GM18505 (cell line): ENCODE data around the gene GLRX3.

ENCODE experiments used
- ATAC-seq: cut with Tn5 transposase; IDR thresholded peaks from one replicate; pipeline ENCODE4 v1.9.1; 2021; ENCODE audit not compliant: unreplicated experiment
- POLR2A ChIP-seq: IDR thresholded peaks from 4 replicates; pipeline ENCODE4 v1.6.1; 2011; ENCODE audit warnings: borderline replicate concordance; ENCODE audit not compliant: insufficient read depth, insufficient read length; ENCODE audit errors: extremely low read depth

Gene GLRX3

DNA sequence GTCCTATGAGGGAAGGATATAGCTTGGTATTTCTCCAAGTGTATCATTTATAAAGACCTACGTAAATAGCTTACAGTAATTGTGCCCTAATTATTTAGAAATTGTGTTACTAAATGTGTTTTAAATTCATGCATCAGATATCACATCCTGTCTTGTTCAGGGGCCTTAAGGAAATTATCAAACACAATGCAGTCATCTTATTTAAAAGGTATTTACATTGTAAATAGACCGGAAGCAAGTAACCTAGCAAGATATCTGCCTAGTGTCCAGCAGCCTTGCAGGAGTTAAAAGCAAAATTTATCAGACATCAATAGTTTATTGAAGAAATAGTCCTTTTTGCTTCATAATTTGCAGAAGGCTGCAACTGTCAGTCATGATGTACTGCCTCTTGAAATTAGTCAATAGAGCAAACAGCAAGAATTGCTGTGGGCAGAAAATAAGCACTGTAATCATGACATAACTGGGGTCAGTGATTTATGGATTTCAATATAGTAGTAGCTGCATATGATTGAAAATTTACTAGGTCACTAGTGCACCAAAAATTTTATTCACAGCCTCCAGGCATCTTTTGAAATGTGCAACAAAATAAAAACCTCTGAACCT is 23.1 kb downstream of the GLRX3 start:
- no peak for TF ChIP-seq POLR2A
- ATAC-seq = no peak

DNA sequence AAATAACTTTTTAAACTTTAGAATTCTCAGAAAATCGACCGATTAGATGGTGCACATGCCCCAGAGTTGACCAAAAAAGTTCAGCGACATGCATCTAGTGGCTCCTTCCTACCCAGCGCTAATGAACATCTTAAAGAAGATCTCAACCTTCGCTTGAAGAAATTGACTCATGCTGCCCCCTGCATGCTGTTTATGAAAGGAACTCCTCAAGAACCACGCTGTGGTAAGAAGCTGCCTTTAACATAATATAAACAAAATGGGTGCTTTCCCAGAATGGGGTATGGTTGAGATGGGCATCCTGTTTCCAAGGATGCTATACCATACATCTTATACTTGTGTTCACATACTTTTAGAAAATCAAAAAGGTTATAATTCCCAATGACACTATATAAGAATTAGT is 24.6 kb downstream of the GLRX3 start:
- ATAC-seq = no peak
- TF ChIP-seq POLR2A = no peak

DNA sequence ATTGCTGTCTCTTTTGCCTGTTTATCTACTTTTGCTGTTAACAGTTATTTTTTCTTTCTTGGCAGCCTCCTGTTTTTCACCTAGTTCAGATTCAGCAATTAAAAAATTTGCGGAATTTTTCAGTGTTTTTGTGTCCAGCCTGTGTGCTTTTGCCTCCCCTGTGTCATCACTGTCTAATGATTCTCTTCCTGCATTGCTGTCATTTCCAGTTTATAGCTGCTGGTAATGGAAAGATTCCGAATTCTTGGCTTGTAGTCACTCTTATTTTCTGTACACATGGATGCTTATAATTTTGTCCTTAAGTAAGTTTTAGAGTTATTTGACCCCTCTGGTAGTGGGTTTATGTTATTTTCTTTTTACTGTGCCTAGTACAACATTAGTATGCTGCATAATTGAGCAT is 25.1 kb downstream of the GLRX3 start:
- ATAC-seq = no peak

DNA sequence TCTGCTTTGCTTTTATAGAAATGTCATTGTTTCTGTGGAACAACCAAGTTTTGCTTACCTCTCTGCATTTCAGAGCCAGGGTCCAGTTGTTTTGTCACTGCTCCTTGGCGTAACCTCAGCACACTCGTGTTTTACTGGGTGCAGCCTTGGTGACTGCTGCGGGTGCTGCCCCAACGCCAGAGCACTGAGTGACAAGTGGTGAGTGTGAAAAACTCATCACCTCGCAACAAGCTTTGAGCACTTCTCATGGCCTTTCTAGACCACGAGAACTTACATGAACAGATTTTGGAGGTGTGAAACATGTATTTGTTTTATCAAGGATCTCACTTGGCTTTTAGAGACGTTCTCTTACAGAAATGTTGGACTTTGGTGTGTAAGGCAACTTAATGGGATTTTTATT is 31.0 kb downstream of the GLRX3 start:
- no peak for TF ChIP-seq POLR2A
- no peak for ATAC-seq

More for the DNA sequence above, 25.1 kb downstream of the GLRX3 start:
- TF ChIP-seq POLR2A = no peak

DNA sequence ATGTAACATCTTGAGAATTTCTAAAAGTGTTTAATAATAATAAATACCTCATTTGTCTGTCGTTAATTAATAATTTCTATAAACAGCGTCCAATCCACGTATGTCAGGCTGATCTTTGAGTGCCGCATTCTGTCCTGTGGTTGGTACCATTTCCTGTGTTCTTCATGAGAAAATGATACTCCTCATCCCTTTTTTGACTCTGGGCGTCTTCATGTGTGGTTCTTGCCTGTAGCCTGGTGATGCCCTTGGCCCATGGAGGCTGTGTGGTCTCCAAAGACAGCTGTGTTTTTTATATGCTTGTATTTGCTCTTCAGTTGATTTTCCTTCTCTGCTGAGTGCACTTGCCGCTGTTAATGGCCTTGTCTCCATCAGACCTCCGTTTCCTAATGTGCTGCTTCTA is 31.5 kb downstream of the GLRX3 start:
- no peak for ATAC-seq
- TF ChIP-seq POLR2A = no peak

DNA sequence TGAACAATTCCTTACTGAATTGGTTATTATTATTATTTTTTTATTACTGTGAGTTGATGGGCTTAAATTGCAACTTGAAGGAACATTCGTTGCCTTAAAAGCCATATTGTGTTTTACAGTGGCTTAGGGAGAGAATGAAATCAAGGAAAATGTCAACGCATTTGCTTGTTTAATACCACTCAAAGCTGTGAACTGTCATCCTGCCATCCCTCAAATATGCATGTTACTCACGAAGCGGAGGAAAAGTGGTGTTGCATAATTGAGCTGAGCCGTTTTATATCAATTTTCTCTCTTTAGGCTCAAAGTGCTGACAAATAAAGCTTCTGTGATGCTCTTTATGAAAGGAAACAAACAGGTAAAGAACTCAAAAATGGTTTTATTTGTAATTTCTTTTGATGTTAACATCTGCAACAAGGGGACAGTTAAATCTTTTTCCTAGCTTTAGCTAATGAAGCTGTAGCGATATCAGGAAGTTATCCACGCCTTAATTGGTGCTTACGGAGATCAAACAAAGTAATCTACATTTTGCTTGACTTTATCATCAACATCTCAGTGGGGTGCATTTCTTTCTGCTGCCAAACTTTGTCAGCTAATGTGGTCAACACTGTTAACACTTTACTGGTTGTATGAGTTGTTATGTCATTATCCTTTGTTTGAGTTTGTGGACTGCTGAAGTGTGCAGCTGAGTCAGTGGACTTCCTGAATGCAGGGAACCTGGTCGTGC is 33.1 kb downstream of the GLRX3 start:
- TF ChIP-seq POLR2A = no peak
- ATAC-seq = no peak

DNA sequence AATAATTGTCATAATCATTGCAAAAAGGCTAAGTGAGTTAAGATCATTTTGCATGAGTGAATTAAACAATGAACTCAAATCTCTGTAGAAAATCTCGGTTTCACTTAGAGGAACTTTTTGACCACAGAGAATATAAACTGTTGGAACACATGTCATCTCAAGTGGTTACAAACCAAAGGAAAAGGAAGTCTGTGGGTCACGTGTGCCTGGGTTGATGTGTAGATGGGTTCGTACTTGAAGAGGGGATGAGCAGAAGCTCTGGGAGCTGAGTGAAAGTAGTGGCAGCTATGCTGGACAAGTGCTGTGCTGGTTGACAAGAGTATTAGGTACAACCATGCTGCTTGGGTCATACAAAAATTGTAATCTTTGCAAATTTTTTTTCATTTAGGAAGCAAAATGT is 35.0 kb downstream of the GLRX3 start:
- peak; percentile 81 for ATAC-seq

DNA sequence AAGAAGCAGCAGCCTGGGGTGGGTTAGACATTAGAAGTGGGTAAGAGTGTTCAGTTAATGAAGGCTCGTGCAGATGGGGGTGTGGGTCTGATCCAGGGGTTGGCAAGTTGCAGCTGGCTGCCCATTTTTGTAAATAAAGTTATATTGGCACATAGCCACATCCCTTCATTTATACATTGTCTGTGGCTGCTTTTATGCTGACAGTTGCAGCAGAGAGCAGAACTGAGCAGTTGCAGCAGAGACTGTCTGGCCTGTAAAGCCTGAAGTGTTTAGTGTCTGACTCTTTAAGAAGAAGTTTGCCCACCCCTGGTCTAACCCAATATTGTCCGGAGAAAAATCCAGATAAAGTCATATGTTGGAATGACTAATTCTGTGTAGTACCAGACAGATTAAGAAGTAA is 38.1 kb downstream of the GLRX3 start:
- no peak for TF ChIP-seq POLR2A
- ATAC-seq = no peak

More for the DNA sequence above, 35.0 kb downstream of the GLRX3 start:
- no peak for TF ChIP-seq POLR2A

DNA sequence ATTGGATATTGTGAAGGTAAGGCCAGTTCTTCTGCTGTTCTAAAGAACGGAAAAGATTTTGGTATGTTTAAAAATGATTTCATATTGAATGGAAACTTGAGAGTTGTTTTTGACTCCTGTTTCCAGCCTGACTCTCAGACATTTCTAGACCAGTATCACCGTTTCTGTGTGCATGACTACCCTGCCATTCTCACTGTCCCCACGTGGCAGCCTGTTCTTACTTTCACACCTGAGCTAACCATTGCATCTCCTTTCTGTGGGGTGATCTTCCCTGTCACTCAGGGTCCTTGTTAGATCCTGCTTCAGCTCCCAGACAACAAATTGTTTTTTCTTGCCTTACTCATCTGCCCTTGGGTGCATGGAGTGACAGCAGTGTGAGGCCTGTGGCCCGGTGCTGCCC is 38.9 kb downstream of the GLRX3 start:
- no peak for TF ChIP-seq POLR2A
- ATAC-seq = no peak

DNA sequence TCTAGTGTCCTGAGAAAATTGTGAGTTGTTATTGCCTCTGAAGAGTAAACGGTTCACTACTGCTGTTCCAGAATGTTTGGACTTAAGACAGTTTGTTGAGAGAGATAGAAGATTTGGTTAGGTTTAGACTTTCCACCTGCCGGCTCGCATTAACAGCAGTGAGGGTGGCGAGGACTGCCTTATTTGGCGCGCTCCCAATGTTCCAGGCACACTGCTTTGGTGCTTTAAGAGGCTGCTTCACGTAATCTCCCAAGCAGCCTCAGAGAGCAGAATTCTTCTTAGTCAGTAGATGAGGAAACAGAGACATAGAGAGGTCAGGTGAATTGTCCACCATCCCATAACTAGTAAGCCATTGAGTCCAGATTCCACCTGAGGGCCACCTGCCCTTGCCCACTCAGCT is 41.1 kb downstream of the GLRX3 start:
- TF ChIP-seq POLR2A = no peak
- no peak for ATAC-seq

DNA sequence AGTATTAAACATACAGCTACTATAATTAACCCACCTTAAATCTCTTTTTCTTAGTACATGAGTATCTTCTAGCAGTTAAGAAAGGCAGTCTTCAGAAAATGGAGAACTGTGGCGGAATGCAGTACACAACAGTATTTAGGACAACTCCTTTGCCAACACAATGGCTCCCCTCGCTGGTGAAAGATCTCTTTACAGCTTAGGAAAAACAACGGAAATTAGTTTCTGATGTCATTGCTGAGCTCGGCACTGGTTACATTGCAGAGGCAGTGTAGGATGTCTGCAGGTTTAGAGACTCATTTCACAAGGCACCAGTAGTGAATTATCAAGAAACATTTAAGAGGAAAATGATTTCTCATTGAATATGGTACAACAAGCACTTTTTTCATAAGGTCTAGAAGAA is 43.4 kb downstream of the GLRX3 start:
- no peak for ATAC-seq
- TF ChIP-seq POLR2A = no peak

DNA sequence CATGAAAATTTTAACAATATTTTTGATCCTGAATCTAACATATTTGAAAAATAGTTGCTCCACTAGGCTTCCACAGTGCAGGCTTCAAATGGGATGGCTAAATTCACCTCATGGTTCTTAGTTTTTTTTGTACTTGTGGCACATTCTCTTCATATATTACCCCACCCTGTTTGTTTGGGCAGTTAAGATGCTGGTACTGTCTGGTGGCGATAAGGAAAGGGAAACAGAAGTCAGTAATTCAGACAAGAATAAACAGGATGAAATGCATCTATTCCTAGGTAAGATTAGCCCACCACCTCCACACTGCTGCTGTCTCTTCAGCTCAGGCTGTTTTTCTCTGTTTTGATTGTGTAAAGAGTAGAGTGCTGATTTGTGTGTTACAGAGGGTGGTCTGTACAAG is 44.2 kb downstream of the GLRX3 start:
- no peak for TF ChIP-seq POLR2A
- ATAC-seq = no peak

DNA sequence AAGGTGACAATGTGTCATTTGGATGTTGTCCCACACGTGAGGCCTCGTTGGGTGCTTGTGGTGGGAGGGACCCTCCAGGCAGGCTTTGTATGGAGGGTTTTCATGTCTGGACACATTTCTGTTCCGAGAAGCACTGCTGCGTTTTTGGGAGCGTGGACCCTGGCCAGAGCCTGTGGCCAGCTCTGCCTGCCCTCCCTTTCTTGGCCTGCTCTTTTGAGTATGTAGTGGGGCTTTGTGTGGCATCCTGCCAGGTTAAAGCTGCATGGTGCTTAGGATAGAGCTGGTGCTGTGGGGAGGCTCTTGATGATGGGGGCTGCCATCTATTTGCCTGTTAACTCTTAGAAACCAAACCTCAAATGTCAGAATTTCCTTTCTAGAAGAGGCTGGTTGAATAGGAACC is 45.7 kb downstream of the GLRX3 start:
- no peak for TF ChIP-seq POLR2A
- ATAC-seq = no peak

DNA sequence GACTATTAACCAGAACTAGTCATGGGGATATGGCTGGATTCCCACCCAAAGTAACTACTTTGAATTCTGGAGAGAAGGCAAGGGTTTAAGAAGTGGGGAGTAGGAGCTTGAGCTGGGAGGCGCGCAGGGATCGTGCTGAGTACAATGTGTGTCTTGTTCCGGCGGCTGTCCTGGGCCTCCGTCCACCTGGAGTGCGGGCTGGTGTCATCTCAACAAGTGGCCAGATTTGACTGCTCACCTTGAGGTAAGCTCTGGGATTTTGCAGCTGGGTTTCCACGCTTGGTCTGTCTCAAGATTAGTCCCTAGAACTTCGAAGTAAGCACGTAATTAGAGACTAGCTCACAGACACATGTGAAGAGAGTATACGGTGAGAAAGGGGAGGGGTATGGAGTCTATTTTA is 49.4 kb downstream of the GLRX3 start:
- no peak for TF ChIP-seq POLR2A
- ATAC-seq = no peak

DNA sequence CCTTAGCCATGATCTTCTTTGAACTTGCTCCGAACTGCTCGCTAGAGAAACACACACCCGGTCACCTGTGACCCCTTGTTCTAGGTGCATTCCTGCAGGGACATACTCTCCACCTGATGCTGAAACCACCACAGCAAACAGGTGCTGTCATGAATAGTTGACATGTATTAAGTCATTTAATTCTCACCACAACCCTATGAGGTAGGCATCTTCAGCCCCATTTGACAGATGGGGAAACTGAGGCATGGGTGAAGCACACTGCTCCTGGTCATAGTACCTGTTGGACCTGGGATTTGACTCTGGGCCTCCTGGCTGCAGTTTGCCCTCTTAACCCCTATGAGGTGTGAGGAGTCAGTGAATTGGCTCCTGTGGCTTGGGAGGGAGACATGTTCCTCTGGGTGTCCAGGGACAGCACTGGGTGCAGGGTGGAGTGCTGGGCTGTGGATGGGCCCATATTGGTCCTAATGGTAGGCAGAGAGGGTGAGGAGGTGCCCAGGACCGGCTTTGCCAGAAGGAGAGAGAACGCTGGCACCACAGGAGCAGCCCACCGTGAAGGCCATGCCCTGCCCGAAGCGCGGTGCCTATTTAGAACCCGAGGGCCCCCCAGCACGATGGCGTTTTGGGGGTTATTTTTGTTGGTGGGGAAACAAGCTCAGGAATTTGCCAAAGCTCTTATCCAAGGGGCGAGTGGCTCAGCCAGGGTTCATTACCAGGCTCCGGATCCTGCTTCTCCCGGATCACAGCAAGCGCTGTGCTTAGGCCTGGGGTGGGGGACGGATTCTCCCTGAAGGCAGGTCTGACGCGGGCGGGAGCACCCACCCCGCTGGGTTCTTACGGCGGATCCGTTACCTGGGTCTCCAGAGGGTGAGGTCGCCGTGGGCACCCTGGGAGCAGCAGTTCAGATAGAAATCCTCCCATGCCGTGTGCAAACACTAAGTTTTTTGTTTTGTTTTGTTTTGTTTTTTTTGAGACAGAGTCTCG is 52.3 kb downstream of the GLRX3 start:
- ATAC-seq = no peak
- no peak for TF ChIP-seq POLR2A
